ENCODE measurements around the gene TMEM18.
"Not testable (repeated sequence)": the region's sequence is repeated elsewhere in the genome, so short reads cannot be mapped to it uniquely, and the experiment has no call there.

TMEM18 gene

GRCh38 chr2:685421-685820, 8.2 kb upstream of the TMEM18 start:
- Histone ChIP-seq H3K4me3 (ENCODE audit: low read depth, low read length) (no peak overlapping the region), H3K27ac (no peak overlapping the region), H3K27me3 (ENCODE audit: insufficient read depth, low read depth, severe bottlenecking) (no peaks in the 10 kb centered on the region), H3K36me3 (no peaks in the 10 kb centered on the region), H3K9me3 (ENCODE audit: severe bottlenecking) (peaks cover 16% of the 10 kb centered on the region)
- no peak for DNase-seq
- TF ChIP-seq CTCF (IDR thresholded peaks at IDR 0.05; ENCODE audit: low read depth, low read length), result no peak

GRCh38 chr2:684913-685312, 7.7 kb upstream of the TMEM18 start:
- not testable (repeated sequence) for DNase-seq; H3K27me3 ChIP-seq (ENCODE audit: insufficient read depth, low read depth, severe bottlenecking); H3K36me3 ChIP-seq; H3K4me3 ChIP-seq (ENCODE audit: low read depth, low read length); H3K27ac ChIP-seq
- peaks cover 16% of the 10 kb centered on the region for H3K9me3 ChIP-seq (ENCODE audit: severe bottlenecking)

- no peak overlapping the region for H3K27ac ChIP-seq
- no peak overlapping the region for H3K4me3 ChIP-seq (ENCODE audit: low read depth, low read length)
- no peaks in the 10 kb centered on the region for H3K27me3 ChIP-seq (ENCODE audit: insufficient read depth, low read depth, severe bottlenecking)
- H3K9me3 ChIP-seq (ENCODE audit: severe bottlenecking), result peaks cover 16% of the 10 kb centered on the region
- no peak for TF ChIP-seq CTCF (IDR thresholded peaks at IDR 0.05; ENCODE audit: low read depth, low read length)
- no peak for DNase-seq
- H3K36me3 ChIP-seq, result peaks cover under 1% of the 10 kb centered on the region; the same call in 1 of the 2 replicates
These were observed 5.0 kb upstream of the TMEM18 start for GRCh38 chr2:682226-682625.

GRCh38 chr2:681312-681711, 4.1 kb upstream of the TMEM18 start:
- Histone ChIP-seq H3K27me3 (ENCODE audit: insufficient read depth, low read depth, severe bottlenecking) (no peaks in the 10 kb centered on the region), H3K36me3 (peaks cover 2% of the 10 kb centered on the region; the same call in 1 of the 2 replicates), H3K27ac (no peak overlapping the region), H3K9me3 (ENCODE audit: severe bottlenecking) (peaks cover 16% of the 10 kb centered on the region), H3K4me3 (ENCODE audit: low read depth, low read length) (no peak overlapping the region)
- no peak for TF ChIP-seq CTCF (IDR thresholded peaks at IDR 0.05; ENCODE audit: low read depth, low read length)
- no peak for DNase-seq

- Histone ChIP-seq H3K9me3 (ENCODE audit: severe bottlenecking) (peaks cover 9% of the 10 kb centered on the region), H3K36me3 (peaks cover 5% of the 10 kb centered on the region; the same call in 1 of the 2 replicates), H3K27me3 (ENCODE audit: insufficient read depth, low read depth, severe bottlenecking) (no peaks in the 10 kb centered on the region), H3K27ac (no peak overlapping the region), H3K4me3 (ENCODE audit: low read depth, low read length) (no peak overlapping the region)
- DNase-seq, result no peak
- no peak for TF ChIP-seq CTCF (IDR thresholded peaks at IDR 0.05; ENCODE audit: low read depth, low read length)
These were observed 3.3 kb upstream of the TMEM18 start for GRCh38 chr2:680496-680895.

- H3K36me3 ChIP-seq, result peaks cover 20% of the 10 kb centered on the region
- H3K27me3 ChIP-seq (ENCODE audit: insufficient read depth, low read depth, severe bottlenecking), result no peaks in the 10 kb centered on the region
- no peak for TF ChIP-seq CTCF (IDR thresholded peaks at IDR 0.05; ENCODE audit: low read depth, low read length)
- H3K4me3 ChIP-seq (ENCODE audit: low read depth, low read length), result no peak overlapping the region
- no peak overlapping the region for H3K27ac ChIP-seq
- no peaks in the 10 kb centered on the region for H3K9me3 ChIP-seq (ENCODE audit: severe bottlenecking)
- DNase-seq, result no peak
These were observed 1.8 kb upstream of the TMEM18 start for GRCh38 chr2:678964-679363.

All from WERI-Rb-1 (cell line).